GM12892 (cell line): ENCODE measurements around the gene CTDP1.

ENCODE experiments used
- DNase-seq: peaks from one replicate; pipeline ENCODE4 v3.0.0; 2011; ENCODE audit not compliant: insufficient read length
- FAIRE-seq: peaks from 2 replicates; lab custom pipeline; 2011; peaks lifted over from hg19 to GRCh38; lab: Jason Lieb, UNC
- POLR2A ChIP-seq: IDR thresholded peaks from 2 replicates; pipeline ENCODE4 v1.6.1; 2011; ENCODE audit warnings: low read depth, low read length, control low read depth
- POLR2AphosphoS5 ChIP-seq: IDR thresholded peaks from 2 replicates; pipeline ENCODE4 v1.6.1; 2011; ENCODE audit warnings: low read depth, low read length, control low read depth
- TAF1 ChIP-seq: IDR thresholded peaks from 2 replicates; pipeline ENCODE4 v1.6.1; 2011; ENCODE audit warnings: low read depth, mild to moderate bottlenecking, control low read depth, low read length, borderline replicate concordance

CTDP1 gene

GRCh38 chr18:79645291-79645983 lies 34.2 kb upstream of the CTDP1 start:
- DNase-seq (no peak), FAIRE-seq (no peak)
- TF ChIP-seq POLR2AphosphoS5 (no peak), POLR2A (no peak), TAF1 (no peak)

- no peak for TF ChIP-seq POLR2A
- TF ChIP-seq TAF1: no peak
- no peak for TF ChIP-seq POLR2AphosphoS5
- DNase-seq (no peak), FAIRE-seq (no peak)
These were observed 32.3 kb upstream of the CTDP1 start for GRCh38 chr18:79647307-79647706.

DNA sequence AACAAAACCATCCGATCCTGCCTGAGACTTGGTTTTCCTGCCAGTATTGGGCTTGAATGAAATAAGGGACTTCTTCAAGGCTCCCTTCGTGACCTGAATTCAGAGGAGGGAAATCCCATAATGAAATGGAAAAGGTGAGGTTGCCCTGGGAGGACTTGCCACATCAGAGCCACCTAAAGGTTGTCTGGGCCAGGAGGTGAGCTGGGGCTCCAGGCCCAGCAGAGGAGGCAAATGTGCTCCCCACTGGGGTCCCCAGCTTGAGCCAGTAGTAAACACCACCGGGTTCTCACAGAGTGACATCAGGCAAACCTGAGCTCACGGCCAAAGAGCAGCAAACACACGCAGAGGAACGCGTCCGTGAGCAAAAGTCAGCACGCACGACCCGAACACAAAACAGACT lies 28.6 kb upstream of the CTDP1 start:
- no peak for TF ChIP-seq TAF1
- no peak for TF ChIP-seq POLR2A
- no peak for TF ChIP-seq POLR2AphosphoS5
- no peak for FAIRE-seq
- DNase-seq: no peak

DNA sequence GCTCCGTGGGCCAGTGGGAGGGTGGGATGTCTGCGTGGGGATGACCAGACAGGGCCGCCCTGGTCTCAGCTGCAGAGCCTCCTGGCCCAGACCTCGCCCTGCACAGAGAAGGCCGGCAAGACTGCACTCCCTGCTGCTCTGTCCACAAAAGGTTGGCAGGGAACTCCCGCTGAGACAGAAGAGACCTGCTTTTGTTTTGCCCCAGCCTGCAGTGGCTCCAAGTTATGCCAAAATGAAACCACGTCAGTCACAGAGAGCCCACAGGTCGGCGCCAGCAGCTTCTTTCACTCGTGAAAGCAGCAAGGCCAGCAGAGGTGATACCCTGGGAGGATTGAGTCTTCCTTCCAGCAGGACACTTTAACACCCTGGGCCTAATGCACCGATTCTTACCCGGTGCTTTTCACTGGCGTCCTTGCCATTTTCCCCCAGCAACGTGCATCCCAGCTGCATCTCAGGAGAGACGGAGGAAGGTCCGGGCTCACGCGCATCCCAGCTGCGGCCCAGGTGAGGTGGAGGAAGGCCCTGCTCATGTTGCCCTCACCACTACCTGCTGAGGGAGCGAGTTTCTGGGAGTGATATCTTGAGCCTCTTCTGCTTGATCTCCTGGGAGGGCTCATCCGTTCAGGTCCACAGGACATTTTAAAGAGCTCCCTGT lies 22.1 kb upstream of the CTDP1 start:
- no peak for DNase-seq
- no peak for FAIRE-seq

GRCh38 chr18:79658366-79658765 lies 21.2 kb upstream of the CTDP1 start:
- DNase-seq: no peak
- FAIRE-seq: no peak
- TF ChIP-seq POLR2AphosphoS5 (no peak), TAF1 (no peak), POLR2A (no peak)

More for the DNA sequence above, 22.1 kb upstream of the CTDP1 start:
- TF ChIP-seq TAF1 (no peak), POLR2AphosphoS5 (no peak), POLR2A (no peak)

DNA sequence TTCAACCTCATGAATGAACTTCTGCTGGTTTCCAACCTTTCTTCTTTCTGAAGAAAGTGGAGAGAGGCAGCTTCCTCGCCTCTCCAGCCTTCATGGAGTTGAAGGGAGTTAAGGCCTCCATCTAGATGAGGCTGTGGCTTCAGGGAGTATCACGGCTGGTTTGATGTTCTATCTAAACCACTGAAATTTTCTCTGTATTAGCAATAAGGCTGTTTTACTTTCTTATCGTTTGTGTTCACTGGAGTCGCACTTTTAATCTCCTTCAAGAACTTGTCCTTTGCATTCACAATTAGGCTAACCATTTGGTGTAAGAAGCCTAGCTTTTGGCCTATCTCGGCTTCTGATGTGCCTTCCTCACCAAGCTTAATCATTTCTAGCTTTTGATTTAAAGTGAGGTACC lies 19.9 kb upstream of the CTDP1 start:
- TF ChIP-seq POLR2A (no peak), POLR2AphosphoS5 (no peak), TAF1 (no peak)
- FAIRE-seq (no peak), DNase-seq (no peak)

DNA sequence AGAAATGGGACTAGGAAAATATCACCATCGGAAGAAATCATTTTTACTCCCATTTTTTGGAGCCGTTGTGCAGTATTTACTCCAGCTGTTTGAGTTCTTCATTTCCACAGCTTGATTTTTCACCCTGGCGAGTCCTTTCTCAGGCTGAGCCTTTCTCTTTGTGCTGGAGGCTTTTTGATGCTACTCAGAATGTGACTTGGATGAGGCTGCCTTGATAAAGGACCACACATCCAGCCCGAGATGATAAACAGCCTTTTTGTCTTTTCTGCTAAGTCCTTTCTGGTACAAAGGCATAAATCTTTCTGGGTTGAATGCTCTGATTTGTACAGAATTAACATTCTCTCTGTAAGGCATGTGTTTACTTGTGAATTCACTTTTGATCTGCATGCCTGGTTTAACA lies 17.6 kb upstream of the CTDP1 start:
- FAIRE-seq (no peak), DNase-seq (no peak)
- TF ChIP-seq TAF1 (no peak), POLR2A (no peak), POLR2AphosphoS5 (no peak)

- no peak for DNase-seq
- FAIRE-seq: no peak
- TF ChIP-seq POLR2A (no peak), TAF1 (no peak), POLR2AphosphoS5 (no peak)
These were observed 17.2 kb upstream of the CTDP1 start for GRCh38 chr18:79662439-79662838.

- TF ChIP-seq POLR2AphosphoS5 (no peak), TAF1 (no peak), POLR2A (no peak)
- no peak for FAIRE-seq
- no peak for DNase-seq
These were observed 15.0 kb upstream of the CTDP1 start for GRCh38 chr18:79664525-79665125.

DNA sequence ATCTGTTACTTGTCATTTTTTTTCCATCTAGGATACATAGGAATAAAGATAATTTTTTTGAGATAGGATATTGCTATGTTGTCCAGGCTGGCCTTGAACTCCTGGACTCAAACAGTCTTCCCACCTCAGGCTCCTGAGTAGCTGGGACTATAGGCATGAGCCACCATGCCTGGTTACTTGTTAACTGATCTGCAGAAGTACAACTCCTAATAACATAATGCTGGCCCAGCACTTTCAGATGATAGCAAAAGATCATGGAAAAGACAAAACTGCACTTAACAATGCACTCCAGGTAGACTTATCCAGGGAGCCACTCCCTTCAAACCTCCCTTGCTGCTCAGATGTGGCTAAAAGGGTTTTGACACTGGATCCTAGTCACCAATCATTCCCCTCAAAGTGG lies 11.4 kb upstream of the CTDP1 start:
- FAIRE-seq (no peak), DNase-seq (no peak)
- TF ChIP-seq POLR2A (no peak), TAF1 (no peak), POLR2AphosphoS5 (no peak)

DNA sequence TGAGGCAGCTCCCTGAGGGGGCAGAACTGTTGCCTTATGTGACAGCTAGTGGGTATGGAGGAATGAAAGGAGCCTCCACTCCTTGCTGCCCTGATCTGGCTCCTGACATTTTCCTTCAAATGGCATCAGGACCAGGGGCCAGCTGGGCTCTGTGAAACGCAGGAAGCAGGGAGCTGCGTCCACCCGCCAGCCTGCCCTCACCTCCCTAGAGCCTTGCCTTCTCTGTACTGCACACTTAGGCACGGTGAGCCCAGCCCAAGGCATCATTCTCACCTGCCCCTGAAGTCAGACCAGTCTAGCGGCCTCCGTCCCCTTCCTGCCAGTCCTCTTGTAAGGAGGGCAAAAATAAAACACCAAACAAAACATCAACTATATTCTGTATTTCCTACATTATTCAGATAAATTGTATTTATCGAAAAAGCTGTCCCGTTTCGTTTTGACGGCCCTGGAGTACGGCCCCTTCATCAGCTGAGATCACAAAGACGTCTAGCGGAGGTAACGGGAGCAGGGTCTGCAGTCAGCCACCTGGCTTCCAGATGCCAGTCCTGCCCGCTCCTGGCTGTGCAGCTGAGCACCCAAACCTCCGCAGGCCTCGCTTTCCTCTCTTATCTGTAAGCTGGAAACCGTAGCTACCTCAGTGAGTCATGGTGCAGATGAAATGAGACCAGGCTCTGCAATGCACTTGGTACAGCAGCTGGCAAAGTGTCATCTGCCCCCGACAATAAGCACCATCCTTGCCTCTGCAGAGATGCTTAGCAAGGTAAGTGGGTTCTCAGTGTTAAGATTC lies 6.9 kb upstream of the CTDP1 start:
- DNase-seq (no peak), FAIRE-seq (no peak)
- no peak for TF ChIP-seq POLR2A
- no peak for TF ChIP-seq POLR2AphosphoS5
- no peak for TF ChIP-seq TAF1

DNA sequence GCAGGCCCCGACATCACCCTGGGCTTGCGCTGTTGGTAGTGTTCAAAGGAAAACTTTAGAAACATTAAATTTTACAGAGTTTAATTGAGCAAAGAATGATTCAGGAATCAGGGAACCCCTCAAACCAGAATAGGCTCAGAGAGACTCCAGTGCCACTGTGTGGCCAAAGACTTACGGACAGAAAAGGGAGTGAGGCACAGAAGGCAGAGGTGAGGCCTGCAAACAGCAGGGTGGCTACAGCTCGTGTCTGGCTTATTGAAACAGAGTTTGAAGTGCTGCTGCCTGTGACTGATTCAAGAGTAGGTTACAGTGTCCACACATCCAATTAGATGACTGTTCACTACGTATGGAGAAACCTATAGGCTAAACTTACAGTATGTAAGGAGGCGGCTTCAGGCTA lies 2.4 kb upstream of the CTDP1 start:
- TF ChIP-seq TAF1 (no peak), POLR2A (no peak), POLR2AphosphoS5 (no peak)
- FAIRE-seq: no peak
- DNase-seq: no peak
